H9 (cell line): ENCODE data around the gene ADORA1. TPM values are rescaled to one million over a fixed set of nuclear protein-coding genes. Genes with fewer than 3 reads are reported as not detected.

Experiments used
- DNase-seq: peaks from one replicate; pipeline ENCODE4 v3.0.0-alpha.2; 2017
- H2AFZ ChIP-seq: one replicate; pipeline ENCODE4 v1.6.1; 2013; ENCODE audit warnings: mild to moderate bottlenecking, low read length, control low read depth, moderate library complexity
- H2AK5ac ChIP-seq: 2 replicates; pipeline ENCODE4 v1.6.1; 2013; ENCODE audit warnings: low read length, control low read depth, mixed read lengths; ENCODE audit not compliant: insufficient read length
- H2BK120ac ChIP-seq: one replicate; pipeline ENCODE4 v1.6.1; 2013; ENCODE audit warnings: low read depth, mild to moderate bottlenecking, low read length, control low read depth, inconsistent platforms; ENCODE audit not compliant: poor library complexity, severe bottlenecking
- H2BK12ac ChIP-seq: 2 replicates; pipeline ENCODE4 v1.6.1; 2013; ENCODE audit warnings: low read length, control low read depth, mixed read lengths, low read depth; ENCODE audit not compliant: insufficient read length
- H2BK15ac ChIP-seq: 2 replicates; pipeline ENCODE4 v1.6.1; 2013; ENCODE audit warnings: low read depth, low read length, control low read depth
- H2BK20ac ChIP-seq: one replicate; pipeline ENCODE4 v1.6.1; 2013; ENCODE audit warnings: low read depth, mild to moderate bottlenecking, low read length, control low read depth, inconsistent platforms; ENCODE audit not compliant: poor library complexity, severe bottlenecking
- H2BK5ac ChIP-seq: 2 replicates; pipeline ENCODE4 v1.6.1; 2013; ENCODE audit warnings: low read length, control low read depth, mixed read lengths; ENCODE audit not compliant: insufficient read length
- H3K14ac ChIP-seq: 2 replicates; pipeline ENCODE4 v1.6.1; 2013; ENCODE audit warnings: low read length, control low read depth; ENCODE audit not compliant: insufficient read depth
- H3K18ac ChIP-seq: 2 replicates; pipeline ENCODE4 v1.6.1; 2013; ENCODE audit warnings: low read depth, mild to moderate bottlenecking, mixed read lengths, low read length, control low read depth; ENCODE audit not compliant: insufficient read length
- H3K23ac ChIP-seq: 2 replicates; pipeline ENCODE4 v1.6.1; 2013; ENCODE audit warnings: low read length, control low read depth, mixed read lengths, low read depth; ENCODE audit not compliant: insufficient read length
- H3K23me2 ChIP-seq: 2 replicates; pipeline ENCODE4 v1.6.1; 2013; ENCODE audit warnings: low read depth, mild to moderate bottlenecking, mixed read lengths, low read length, control low read depth; ENCODE audit not compliant: insufficient read length, poor library complexity, severe bottlenecking
- H3K27ac ChIP-seq: 2 replicates; pipeline ENCODE4 v1.5.1; 2013; ENCODE audit warnings: low read length, control low read depth, mixed read lengths, low read depth; ENCODE audit not compliant: insufficient read length
- H3K27me3 ChIP-seq: 2 replicates; pipeline ENCODE4 v1.6.1; 2013; ENCODE audit warnings: low read length, control low read depth, inconsistent platforms; ENCODE audit not compliant: insufficient read depth
- H3K4ac ChIP-seq: 2 replicates; pipeline ENCODE4 v1.6.1; 2013; ENCODE audit warnings: low read depth, mild to moderate bottlenecking, control low read depth, inconsistent platforms, low read length, moderate library complexity
- H3K4me1 ChIP-seq: 2 replicates; pipeline ENCODE4 v1.6.1; 2013; ENCODE audit warnings: low read length, control low read depth, inconsistent platforms; ENCODE audit not compliant: insufficient read depth
- H3K4me2 ChIP-seq: 2 replicates; pipeline ENCODE4 v1.6.1; 2013; ENCODE audit warnings: low read length, control low read depth, mixed read lengths; ENCODE audit not compliant: insufficient read length, insufficient read depth
- H3K56ac ChIP-seq: 2 replicates; pipeline ENCODE4 v1.6.1; 2013; ENCODE audit warnings: low read depth, mild to moderate bottlenecking, mixed read lengths, low read length, control low read depth; ENCODE audit not compliant: insufficient read length
- H3K79me1 ChIP-seq: 2 replicates; pipeline ENCODE4 v1.6.1; 2013; ENCODE audit warnings: low read depth, mild to moderate bottlenecking, moderate library complexity, low read length, control low read depth, inconsistent platforms; ENCODE audit not compliant: insufficient read depth, poor library complexity, severe bottlenecking
- H3K79me2 ChIP-seq: 2 replicates; pipeline ENCODE4 v1.6.1; 2013; ENCODE audit warnings: low read length, control low read depth, inconsistent platforms; ENCODE audit not compliant: insufficient read depth
- H3K9ac ChIP-seq: 2 replicates; pipeline ENCODE4 v1.6.1; 2013; ENCODE audit warnings: low read length, control low read depth, mixed read lengths; ENCODE audit not compliant: insufficient read length; ENCODE audit errors: extremely low read depth
- H3K9me3 ChIP-seq: one replicate; pipeline ENCODE4 v1.6.1; 2013; ENCODE audit warnings: low read depth, low read length, inconsistent platforms; ENCODE audit not compliant: control insufficient read depth
- H3T11ph ChIP-seq: one replicate; pipeline ENCODE4 v1.6.1; 2013; ENCODE audit warnings: mild to moderate bottlenecking, low read length, control low read depth, inconsistent platforms
- H4K20me1 ChIP-seq: one replicate; pipeline ENCODE4 v1.6.1; 2013; ENCODE audit not compliant: control insufficient read depth, insufficient read length, insufficient read depth
- H4K5ac ChIP-seq: 2 replicates; pipeline ENCODE4 v1.6.1; 2013; ENCODE audit warnings: low read depth, mild to moderate bottlenecking, mixed read lengths, low read length, control low read depth; ENCODE audit not compliant: insufficient read length
- H4K8ac ChIP-seq: replicated peaks from 2 replicates; pipeline ENCODE4 v1.6.1; 2013; ENCODE audit warnings: low read length, control low read depth, mixed read lengths, low read depth; ENCODE audit not compliant: insufficient read length
- H4K91ac ChIP-seq: 2 replicates; pipeline ENCODE4 v1.6.1; 2013; ENCODE audit warnings: low read depth, mild to moderate bottlenecking, moderate library complexity, mixed read lengths, low read length, control low read depth; ENCODE audit not compliant: insufficient read length
- H3K27ac Mint-ChIP-seq, 3 experiments: 2 replicates in 2 of 3; 3 replicates in 1 of 3; pipeline ENCODE4 v1.8.0; 2020 to 2021; ENCODE audit warnings: mixed read lengths in 3 of 3, mild to moderate bottlenecking in 1 of 3, moderate library complexity in 1 of 3
- H3K27me3 Mint-ChIP-seq: 2 replicates; pipeline ENCODE4 v1.8.0; 2021; ENCODE audit warnings: low read depth, mild to moderate bottlenecking, moderate library complexity, mixed read lengths
- H3K36me3 Mint-ChIP-seq, 3 experiments: 2 replicates in 2 of 3; 3 replicates in 1 of 3; pipeline ENCODE4 v1.8.0; 2020 to 2021; ENCODE audit warnings: low read depth in 3 of 3, mixed read lengths in 3 of 3; ENCODE audit not compliant: insufficient read depth in 1 of 3
- H3K4me1 Mint-ChIP-seq, 2 experiments: 2 replicates each; pipeline ENCODE4 v1.8.0; 2020; ENCODE audit warnings: mixed read lengths in 2 of 2
- H3K4me3 Mint-ChIP-seq, 2 experiments: 2 replicates in 1 of 2; 3 replicates in 1 of 2; pipeline ENCODE4 v1.8.0; 2020 to 2021; ENCODE audit warnings: mild to moderate bottlenecking in 2 of 2, mixed read lengths in 2 of 2, moderate library complexity in 1 of 2
- H3K9me3 Mint-ChIP-seq, 2 experiments: 2 replicates in 1 of 2; 3 replicates in 1 of 2; pipeline ENCODE4 v1.8.0; 2020; ENCODE audit warnings: mild to moderate bottlenecking in 2 of 2, mixed read lengths in 2 of 2, moderate library complexity in 1 of 2
- CTCF ChIP-seq: fragments of 200-600 bp; sonication (generic); conservative IDR thresholded peaks from 3 replicates; pipeline ENCODE4 v1.8.0; 2021; ENCODE audit warnings: antibody characterized with exemption, mild to moderate bottlenecking
- WGBS: extraction: QIAGEN DNeasy Blood & Tissue Kit; methylation state at CpG from one replicate; pipeline ENCODE4 v1.1.7; 2013; ENCODE audit warnings: missing lambda C conversion rate, low lambda C conversion rate, mixed read lengths; ENCODE audit not compliant: insufficient read length; ENCODE audit errors: extremely low coverage; 5-methylcytosine and 5-hydroxymethylcytosine counted together
- total RNA-seq: library from RNA; stranded (reverse); gene quantifications from 2 replicates; pipeline ENCODE4 v1.2.1, GENCODE V29; 2021

ADORA1 gene
- total RNA-seq, 1 experiment from 2014 or later = 1.3 TPM

GRCh38 chr1:203097001-203097400 is 30.5 kb upstream of the ADORA1 start:
- no CpG with 5 or more reads among the region's 1 CpG for WGBS
- H3K9me3 ChIP-seq = no peaks in the 10 kb centered on the region
- no peak for TF ChIP-seq CTCF

More at GRCh38 chr1:203097001-203097400, 30.5 kb upstream of the ADORA1 start:
- Mint-ChIP-seq H3K4me3 (no peak overlapping the region), H3K4me1 (no peaks in the 10 kb centered on the region), H3K36me3 (peaks cover 10 to 21% (median 11%) of the 10 kb centered on the region in 3 experiments; a peak in 6 of 7 replicates), H3K27ac (no peak overlapping the region), H3K27me3 (peaks cover 13% of the 10 kb centered on the region), H3K9me3 (peaks cover 23 to 32% of the 10 kb centered on the region in 2 experiments)
- H3K79me1 ChIP-seq = no peaks in the 10 kb centered on the region
- H2BK15ac ChIP-seq = no peak overlapping the region
- H3K27me3 ChIP-seq = no peaks in the 10 kb centered on the region
- no peaks in the 10 kb centered on the region for H3K79me2 ChIP-seq
- no peak overlapping the region for H2AFZ ChIP-seq
- H2BK5ac ChIP-seq = no peak overlapping the region
- H2BK12ac ChIP-seq = no peak overlapping the region
- H3K27ac ChIP-seq = no peak overlapping the region
- H3K23me2 ChIP-seq = no peaks in the 10 kb centered on the region
- H2BK120ac ChIP-seq = no peak overlapping the region
- H4K8ac ChIP-seq = no peak overlapping the region
- no peak overlapping the region for H3K4me2 ChIP-seq
- no peak overlapping the region for H4K5ac ChIP-seq
- DNase-seq = no peak
- no peak overlapping the region for H3K14ac ChIP-seq
- no peak overlapping the region for H4K91ac ChIP-seq
- H2BK20ac ChIP-seq = no peak overlapping the region
- no peaks in the 10 kb centered on the region for H3K4me1 ChIP-seq
- H3K9ac ChIP-seq = no peak overlapping the region
- no peak overlapping the region for H3K18ac ChIP-seq
- no peak overlapping the region for H3T11ph ChIP-seq
- H2AK5ac ChIP-seq = no peak overlapping the region
- H3K4ac ChIP-seq = no peak overlapping the region
- no peaks in the 10 kb centered on the region for H4K20me1 ChIP-seq
- H3K56ac ChIP-seq = no peak overlapping the region
- H3K23ac ChIP-seq = no peak overlapping the region
